C4-2B (cell line): Measurements from ENCODE around the gene SRSF1.

Source experiments
- CTCF ChIP-seq: fragments of 450-650 bp; conservative IDR thresholded peaks from 2 replicates; pipeline ENCODE4 v1.5.1; 2017; ENCODE audit warnings: mild to moderate bottlenecking
- ZFX ChIP-seq: fragments of 450-650 bp; IDR thresholded peaks from 2 replicates; pipeline ENCODE4 v1.6.1; 2017

GRCh38 chr17:57984936-57985674 lies 21.9 kb downstream of the SRSF1 start:
- TF ChIP-seq CTCF (no peak), ZFX (no peak)
